SH-SY5Y (cell line): Measurements from ENCODE around the gene PLCB4.

Experiments
- GATA2 ChIP-seq: IDR thresholded peaks from 2 replicates; pipeline ENCODE4 v1.6.1; 2011; ENCODE audit warnings: mild to moderate bottlenecking, low read depth, low read length
- GATA3 ChIP-seq: IDR thresholded peaks from 2 replicates; pipeline ENCODE4 v1.6.1; 2011; ENCODE audit warnings: low read depth, mild to moderate bottlenecking, low read length, moderate library complexity

PLCB4 gene

GRCh38 chr20:9103955-9104354 is 35.1 kb downstream of the PLCB4 start:
- TF ChIP-seq GATA2, result no peak
- no peak for TF ChIP-seq GATA3

- TF ChIP-seq GATA3 (no peak), GATA2 (no peak)
Observed at GRCh38 chr20:9108260-9108659, 39.4 kb downstream of the PLCB4 start.

- TF ChIP-seq GATA3, result no peak
- TF ChIP-seq GATA2, result no peak
Observed at GRCh38 chr20:9109566-9109965, 40.7 kb downstream of the PLCB4 start.

GRCh38 chr20:9110365-9110764 is 41.5 kb downstream of the PLCB4 start:
- TF ChIP-seq GATA2 (no peak), GATA3 (no peak)

- TF ChIP-seq GATA3 (no peak), GATA2 (no peak)
Observed at GRCh38 chr20:9110916-9111432, 42.1 kb downstream of the PLCB4 start.

GRCh38 chr20:9112541-9113515 is 43.9 kb downstream of the PLCB4 start:
- TF ChIP-seq GATA2, result no peak
- no peak for TF ChIP-seq GATA3

GRCh38 chr20:9114709-9115108 is 45.8 kb downstream of the PLCB4 start:
- no peak for TF ChIP-seq GATA3
- no peak for TF ChIP-seq GATA2

GRCh38 chr20:9117548-9117947 is 48.7 kb downstream of the PLCB4 start:
- TF ChIP-seq GATA3, result no peak

- no peak for TF ChIP-seq GATA3
- no peak for TF ChIP-seq GATA2
Observed at GRCh38 chr20:9119776-9120175, 50.9 kb downstream of the PLCB4 start.

GRCh38 chr20:9121211-9121610 is 52.3 kb downstream of the PLCB4 start:
- TF ChIP-seq GATA3 (no peak), GATA2 (no peak)

GRCh38 chr20:9122571-9122970 is 53.7 kb downstream of the PLCB4 start:
- TF ChIP-seq GATA2 (no peak), GATA3 (no peak)

- TF ChIP-seq GATA3 (no peak), GATA2 (no peak)
Observed at GRCh38 chr20:9126527-9126926, 57.6 kb downstream of the PLCB4 start.

GRCh38 chr20:9128568-9128967 is 59.7 kb downstream of the PLCB4 start:
- no peak for TF ChIP-seq GATA2
- TF ChIP-seq GATA3, result no peak

GRCh38 chr20:9129756-9130155 is 60.9 kb downstream of the PLCB4 start:
- TF ChIP-seq GATA3, result no peak
- TF ChIP-seq GATA2, result no peak

- TF ChIP-seq GATA3, result no peak
- no peak for TF ChIP-seq GATA2
Observed at GRCh38 chr20:9130521-9130920, 61.6 kb downstream of the PLCB4 start.
